Body of pancreas (tissue), 4 donors: ENCODE data around the gene RAB6B. TPM values are rescaled to one million over a fixed set of nuclear protein-coding genes. Genes with fewer than 3 reads are reported as not detected.

Experiments
- ATAC-seq: fragments of 150-250 bp; one replicate; pipeline ENCODE4 v1.9.1; 2016
- DNase-seq, 4 donors: peaks; one replicate each; pipeline ENCODE4 v3.0.0-alpha.2; 2019
- H3K27ac ChIP-seq, 4 donors: fragments of 200-600 bp; sonication (generic); 1 replicate in 3 of 4; 2 replicates in 1 of 4; pipeline versions ENCODE4 v1.5.1 to v1.6.1; 2016 to 2019; ENCODE audit warnings: mild to moderate bottlenecking in 1 of 4, mixed read lengths in 1 of 4, moderate library complexity in 1 of 4
- H3K27me3 ChIP-seq, 2 donors: fragments of 200-600 bp; sonication (generic); one replicate each; pipeline ENCODE4 v1.6.0; 2016; ENCODE audit warnings: mild to moderate bottlenecking in 1 of 2
- H3K36me3 ChIP-seq, 2 donors: fragments of 200-600 bp; sonication (generic); replicated peaks in 1 of 2; 2 replicates each; pipeline ENCODE4 v1.5.1; 2016; ENCODE audit warnings: low read depth in 2 of 2; ENCODE audit not compliant: insufficient read depth in 1 of 2
- H3K4me1 ChIP-seq: fragments of 200-600 bp; sonication (generic); one replicate; pipeline ENCODE4 v1.6.0; 2016
- H3K4me3 ChIP-seq, 2 donors: fragments of 200-600 bp; sonication (generic); 1 replicate in 1 of 2; 2 replicates in 1 of 2; pipeline ENCODE4 v1.5.1; 2016 to 2019
- H3K9me3 ChIP-seq, 3 donors: fragments of 200-600 bp; sonication (generic); 1 replicate in 2 of 3; 2 replicates in 1 of 3; pipeline ENCODE4 v1.5.1; 2016
- CTCF ChIP-seq, 7 experiments: fragments of 450-650 bp in 4 of 7; fragments of 200-600 bp in 3 of 7; sonication (generic) in 3 of 7; IDR thresholded peaks; one replicate each; pipeline ENCODE4 v1.5.1; 2016 to 2019; ENCODE audit warnings: antibody characterized with exemption in 7 of 7
- POLR2A ChIP-seq, 3 donors: fragments of 450-650 bp; IDR thresholded peaks; one replicate each; pipeline ENCODE4 v1.6.1; 2016; ENCODE audit warnings: antibody characterized with exemption in 3 of 3, mild to moderate bottlenecking in 2 of 3
- WGBS, 2 donors: methylation state at CpG; one replicate each; pipeline ENCODE4 v1.1.5; 2017; 5-methylcytosine and 5-hydroxymethylcytosine counted together
- intact Hi-C: fragments of 100-400 bp; cut with DNase I; formaldehyde crosslinking; loops from one replicate; pipeline ENCODE4 v1.15.1; 2023
- total RNA-seq, 2 donors: library from RNA; depleted of rRNA; stranded (reverse); fragments of >200 nt; gene quantifications; one replicate each; pipeline ENCODE4 v1.1.0, GENCODE V29; 2016

The RAB6B gene
- total RNA-seq, 2 donors from 2014 or later: 2.6 to 3.0 TPM

- DNase-seq (no peak), ATAC-seq (no peak)
- Histone ChIP-seq H3K4me1 (no peaks in the 10 kb centered on the region), H3K36me3 (no peaks in the 10 kb centered on the region), H3K27ac (no peak overlapping the region), H3K4me3 (no peak overlapping the region), H3K27me3 (no peaks in the 10 kb centered on the region), H3K9me3 (no peaks in the 10 kb centered on the region)
- TF ChIP-seq POLR2A (IDR thresholded peaks at IDR 0.05) (no peak), CTCF (IDR thresholded peaks at IDR 0.05) (no peak)
- 76 to 81% methylated on average over 8 to 10 of the region's 10 CpGs for WGBS, 2 donors
- intact Hi-C loops: no loop called here
These were observed 38.6 kb upstream of the RAB6B start for GRCh38 chr3:133934073-133934970.

DNA sequence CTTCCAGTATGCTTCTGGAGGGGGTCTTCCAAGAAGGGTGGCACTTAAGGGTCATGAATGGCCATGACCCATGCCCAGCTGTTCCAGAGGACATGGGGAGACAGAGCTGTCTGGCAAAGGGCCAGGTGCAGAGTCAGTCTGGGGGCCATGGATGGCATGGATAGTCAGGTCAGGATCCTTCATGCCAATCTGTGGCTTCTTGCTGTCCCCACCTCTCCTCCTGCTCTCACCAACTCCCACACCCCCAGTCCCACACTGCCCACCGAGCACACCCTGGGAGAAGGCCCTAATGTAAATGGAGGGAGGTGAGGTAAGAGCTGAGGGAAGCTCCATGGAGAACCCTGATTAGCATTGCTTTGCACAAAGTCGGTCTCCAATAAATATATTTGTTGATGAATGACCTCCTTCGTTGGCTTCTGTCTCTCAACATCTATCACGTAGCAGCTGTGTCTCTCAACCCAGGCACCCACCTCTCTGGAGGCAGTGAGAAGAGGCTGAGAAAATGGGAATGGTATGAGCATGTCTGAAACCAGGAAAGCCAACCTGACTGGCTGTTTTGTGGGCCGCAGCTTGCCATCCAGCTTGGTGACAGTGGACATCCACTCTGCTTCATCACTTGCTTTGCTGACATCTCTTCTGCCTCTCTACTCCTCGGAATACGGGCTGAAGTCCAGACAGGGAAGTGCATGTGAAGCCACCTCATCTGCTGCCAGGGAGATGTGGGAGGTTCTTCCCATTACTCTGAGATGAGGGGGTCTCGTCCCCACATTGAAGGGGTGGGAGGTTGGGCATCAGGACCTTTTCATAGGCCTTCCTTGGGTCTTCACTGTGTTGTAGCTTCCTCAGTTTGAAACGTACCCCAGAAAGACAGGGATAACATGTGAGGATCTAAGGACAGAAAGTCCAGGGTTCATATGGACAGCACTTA lies 37.7 kb upstream of the RAB6B start:
- no peak for DNase-seq
- Histone ChIP-seq H3K27ac (no peak overlapping the region), H3K36me3 (no peaks in the 10 kb centered on the region), H3K27me3 (no peaks in the 10 kb centered on the region), H3K4me3 (no peak overlapping the region), H3K4me1 (peaks cover under 1% of the 10 kb centered on the region), H3K9me3 (no peaks in the 10 kb centered on the region)
- no peak for TF ChIP-seq POLR2A (IDR thresholded peaks at IDR 0.05)
- TF ChIP-seq CTCF (IDR thresholded peaks at IDR 0.05): no peak
- WGBS, 2 donors: 79 to 82% methylated on average over 9 of the region's 9 CpGs
- ATAC-seq: no peak
- intact Hi-C loops: no loop called here

DNA sequence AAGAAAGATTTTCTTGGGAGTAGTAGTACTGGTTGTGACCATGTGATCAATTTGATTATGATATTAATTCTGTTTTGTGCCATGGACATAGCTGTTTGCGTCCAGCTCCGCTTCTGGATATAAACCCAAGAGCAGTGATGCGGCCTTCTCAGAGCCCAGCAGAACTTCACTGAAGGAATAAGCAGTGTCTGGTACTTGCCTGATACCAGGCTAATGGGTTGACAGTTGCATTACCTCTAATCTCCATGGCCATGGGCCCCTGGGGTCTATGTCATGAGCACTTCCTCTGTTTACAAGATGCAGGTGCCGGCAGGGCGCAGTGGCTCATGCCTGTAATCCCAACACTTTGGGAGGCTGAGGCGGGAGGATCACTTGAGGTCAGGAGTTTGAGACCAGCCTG lies 36.3 kb upstream of the RAB6B start:
- ATAC-seq (no peak), DNase-seq (no peak)
- Histone ChIP-seq H3K27me3 (no peaks in the 10 kb centered on the region), H3K4me3 (no peak overlapping the region), H3K4me1 (peaks cover 12% of the 10 kb centered on the region), H3K9me3 (no peaks in the 10 kb centered on the region), H3K27ac (no peak overlapping the region), H3K36me3 (no peaks in the 10 kb centered on the region)
- intact Hi-C loops: no loop called here
- TF ChIP-seq POLR2A (IDR thresholded peaks at IDR 0.05): no peak
- TF ChIP-seq CTCF (IDR thresholded peaks at IDR 0.05): no peak
- WGBS, 2 donors: 90 to 94% methylated on average over 6 of the region's 6 CpGs

DNA sequence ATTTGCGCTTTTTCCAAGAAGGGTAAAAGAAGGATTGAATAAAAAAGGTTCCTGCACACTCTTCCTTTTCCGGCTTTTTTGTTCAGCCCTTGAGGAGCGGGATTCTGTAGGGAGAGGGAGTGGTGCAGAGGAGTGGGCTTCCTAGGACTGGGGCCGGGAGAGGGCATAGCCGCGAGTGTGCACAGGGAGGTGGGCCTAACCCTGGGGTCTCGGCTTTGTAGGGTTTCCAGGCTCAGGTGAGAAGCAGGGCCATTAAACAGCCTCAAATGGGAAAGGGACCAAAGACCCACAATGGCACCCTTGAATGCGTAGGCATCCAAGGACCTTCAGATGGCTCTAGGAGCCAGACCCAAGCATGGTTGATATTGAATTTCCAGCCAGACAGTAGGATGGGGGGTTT lies 35.4 kb upstream of the RAB6B start:
- Histone ChIP-seq H3K27ac (no peak overlapping the region), H3K36me3 (no peaks in the 10 kb centered on the region), H3K4me3 (no peak overlapping the region), H3K9me3 (no peaks in the 10 kb centered on the region), H3K27me3 (no peaks in the 10 kb centered on the region), H3K4me1 (peaks cover 16% of the 10 kb centered on the region)
- 87 to 91% methylated on average over 8 of the region's 8 CpGs for WGBS, 2 donors
- no peak for ATAC-seq
- no peak for DNase-seq
- intact Hi-C loops: no loop called here
- TF ChIP-seq POLR2A (IDR thresholded peaks at IDR 0.05): no peak
- TF ChIP-seq CTCF (IDR thresholded peaks at IDR 0.05): no peak
